ENCODE measurements around the gene SOCS7.

DNA sequence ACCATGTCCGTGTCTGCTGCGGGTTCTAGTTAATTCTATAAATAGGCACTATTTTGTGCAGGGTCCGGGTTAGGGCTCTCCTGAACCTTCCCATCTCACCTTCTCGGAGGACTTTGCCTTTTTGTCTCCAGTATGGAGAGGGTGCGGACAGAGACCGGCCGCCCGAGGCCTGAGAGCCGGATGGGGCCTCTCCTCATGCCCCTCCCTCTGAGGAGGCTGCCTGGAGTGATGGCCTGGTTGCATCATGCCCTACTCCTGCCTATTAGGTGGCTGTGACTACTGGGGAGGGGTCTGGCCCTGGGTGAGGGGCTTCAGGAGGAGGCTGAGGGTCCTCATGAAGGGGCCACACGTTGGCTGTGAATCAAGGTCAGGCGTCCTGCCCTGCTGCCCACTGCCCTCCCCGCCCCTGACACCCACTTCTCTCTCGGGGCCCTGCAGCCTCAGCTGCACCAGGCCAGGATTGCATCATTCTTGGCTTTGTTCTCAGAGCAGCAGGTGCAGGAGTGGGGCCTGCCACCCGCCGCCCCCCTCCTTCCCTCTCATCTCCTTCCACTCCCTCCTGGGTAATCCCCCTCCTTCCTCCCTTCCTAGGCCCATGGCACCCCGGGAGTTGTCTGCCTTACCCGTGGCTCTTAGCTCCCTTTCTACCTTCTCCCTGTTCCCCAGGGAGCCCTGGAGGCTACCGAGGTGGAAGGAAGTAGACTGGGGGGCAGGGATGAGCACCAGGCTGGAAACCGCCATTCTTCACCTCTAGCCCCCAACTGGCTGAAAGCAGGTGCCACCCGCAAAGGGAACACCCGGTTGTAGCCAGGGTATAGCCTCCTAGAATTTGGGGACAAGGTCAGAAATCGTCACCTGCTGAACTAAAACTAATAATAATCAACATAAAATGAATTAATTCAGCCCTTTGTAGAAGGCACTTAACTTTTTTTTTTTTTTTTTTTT, 63.9 kb downstream of the SOCS7 start:
- no peak for TF ChIP-seq BHLHE40 (IDR thresholded peaks at IDR 0.05; ENCODE audit: low read depth, low read length)
- TF ChIP-seq, protein P1, sequence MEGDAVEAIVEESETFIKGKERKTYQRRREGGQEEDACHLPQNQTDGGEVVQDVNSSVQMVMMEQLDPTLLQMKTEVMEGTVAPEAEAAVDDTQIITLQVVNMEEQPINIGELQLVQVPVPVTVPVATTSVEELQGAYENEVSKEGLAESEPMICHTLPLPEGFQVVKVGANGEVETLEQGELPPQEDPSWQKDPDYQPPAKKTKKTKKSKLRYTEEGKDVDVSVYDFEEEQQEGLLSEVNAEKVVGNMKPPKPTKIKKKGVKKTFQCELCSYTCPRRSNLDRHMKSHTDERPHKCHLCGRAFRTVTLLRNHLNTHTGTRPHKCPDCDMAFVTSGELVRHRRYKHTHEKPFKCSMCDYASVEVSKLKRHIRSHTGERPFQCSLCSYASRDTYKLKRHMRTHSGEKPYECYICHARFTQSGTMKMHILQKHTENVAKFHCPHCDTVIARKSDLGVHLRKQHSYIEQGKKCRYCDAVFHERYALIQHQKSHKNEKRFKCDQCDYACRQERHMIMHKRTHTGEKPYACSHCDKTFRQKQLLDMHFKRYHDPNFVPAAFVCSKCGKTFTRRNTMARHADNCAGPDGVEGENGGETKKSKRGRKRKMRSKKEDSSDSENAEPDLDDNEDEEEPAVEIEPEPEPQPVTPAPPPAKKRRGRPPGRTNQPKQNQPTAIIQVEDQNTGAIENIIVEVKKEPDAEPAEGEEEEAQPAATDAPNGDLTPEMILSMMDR (conservative IDR thresholded peaks at IDR 0.05; ENCODE audit: low read depth, low read length): no peak
- TF ChIP-seq POLR2A (IDR thresholded peaks at IDR 0.05; ENCODE audit: low read depth, low read length): no peak
- TF ChIP-seq RAD21 (IDR thresholded peaks at IDR 0.05; ENCODE audit: low read length): no peak
- TF ChIP-seq FOS (IDR thresholded peaks at IDR 0.05; ENCODE audit: low read depth, low read length): no peak
- TF ChIP-seq MXI1 (IDR thresholded peaks at IDR 0.05; ENCODE audit: borderline replicate concordance, low read depth, low read length): no peak
- TF ChIP-seq CEBPB (IDR thresholded peaks at IDR 0.05; ENCODE audit: low read depth, low read length): peak; percentile 85
- TF ChIP-seq CHD1 (IDR thresholded peaks at IDR 0.05; ENCODE audit: low read depth, low read length): no peak
- TF ChIP-seq, protein P2, sequence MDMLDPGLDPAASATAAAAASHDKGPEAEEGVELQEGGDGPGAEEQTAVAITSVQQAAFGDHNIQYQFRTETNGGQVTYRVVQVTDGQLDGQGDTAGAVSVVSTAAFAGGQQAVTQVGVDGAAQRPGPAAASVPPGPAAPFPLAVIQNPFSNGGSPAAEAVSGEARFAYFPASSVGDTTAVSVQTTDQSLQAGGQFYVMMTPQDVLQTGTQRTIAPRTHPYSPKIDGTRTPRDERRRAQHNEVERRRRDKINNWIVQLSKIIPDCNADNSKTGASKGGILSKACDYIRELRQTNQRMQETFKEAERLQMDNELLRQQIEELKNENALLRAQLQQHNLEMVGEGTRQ (IDR thresholded peaks at IDR 0.05; ENCODE audit: low read depth, low read length): no peak
